CD1c-positive myeloid dendritic cell (primary cell): Measurements from ENCODE around the gene GNA14.
"Not testable (repeated sequence)": the region's sequence is repeated elsewhere in the genome, so short reads cannot be mapped to it uniquely, and the experiment has no call there.

Experiments
- DNase-seq: peaks from one replicate; pipeline ENCODE4 v3.0.0-alpha.2; 2016; ENCODE audit errors: extremely low spot score

GNA14 gene

GRCh38 chr9:77489405-77490163 lies 158.5 kb downstream of the GNA14 start:
- DNase-seq, result not testable (repeated sequence)

GRCh38 chr9:77488439-77489126 lies 159.5 kb downstream of the GNA14 start:
- DNase-seq, result no peak

DNA sequence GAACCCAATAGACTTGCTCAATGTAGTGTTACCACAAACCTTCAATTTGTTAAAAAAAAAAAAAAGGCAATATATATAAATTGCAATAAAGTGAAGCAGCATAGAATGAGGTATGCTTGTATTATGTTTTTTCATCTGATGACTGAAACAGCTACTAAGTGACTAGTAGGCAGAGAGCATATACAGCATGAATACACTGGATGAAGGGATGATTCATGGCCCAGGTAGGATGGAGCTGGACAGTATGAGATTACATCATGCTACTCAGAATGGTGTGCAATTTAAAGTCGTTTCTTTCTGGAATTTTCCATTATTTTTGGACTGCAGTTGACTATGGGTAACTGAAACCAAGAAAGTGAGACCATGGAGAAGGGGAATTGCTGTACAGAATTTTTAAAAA lies 161.2 kb downstream of the GNA14 start:
- DNase-seq, result no peak

GRCh38 chr9:77486463-77486862 lies 161.7 kb downstream of the GNA14 start:
- DNase-seq, result no peak

DNA sequence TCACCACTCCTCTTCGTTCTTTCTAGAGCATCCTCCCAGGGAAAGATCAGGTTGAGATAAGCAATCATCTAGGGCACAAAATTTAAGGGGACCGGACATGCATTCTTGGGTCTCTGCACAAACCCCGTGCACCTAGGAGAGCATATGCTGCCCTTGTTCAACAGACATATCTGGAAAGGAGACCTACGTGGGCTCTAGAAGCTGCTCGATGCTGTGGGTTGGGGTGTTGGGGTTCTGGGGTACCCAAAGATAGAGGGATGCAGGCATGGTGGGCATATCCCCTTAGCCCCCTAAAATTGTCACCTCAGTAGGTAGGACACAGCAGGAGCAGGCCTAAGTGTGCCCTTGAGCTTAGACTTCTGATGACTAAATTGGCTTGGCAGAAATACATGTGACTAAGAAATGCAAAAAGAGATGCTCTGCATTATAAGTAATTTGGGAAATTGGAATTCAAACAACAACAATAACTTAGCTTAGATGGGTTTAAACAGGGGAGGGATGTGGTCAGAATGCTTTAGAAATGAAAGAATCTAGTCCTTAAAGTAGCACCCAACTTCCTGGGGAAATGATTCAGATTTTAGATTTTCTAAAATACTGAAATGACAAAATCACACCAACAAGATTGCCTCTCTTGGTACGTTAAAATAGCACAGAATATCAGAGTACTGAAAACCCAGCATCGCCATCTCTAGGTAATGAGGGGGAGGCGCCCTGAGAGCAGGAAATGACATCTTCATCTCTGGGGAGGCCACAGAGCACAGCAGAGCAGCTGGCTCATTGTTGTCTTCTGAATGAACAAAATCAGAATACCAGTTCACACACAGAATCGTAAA lies 172.3 kb downstream of the GNA14 start:
- no peak for DNase-seq

- no peak for DNase-seq
Observed at GRCh38 chr9:77474936-77475335, 173.2 kb downstream of the GNA14 start.

- DNase-seq, result no peak
Observed at GRCh38 chr9:77472646-77473045, 175.5 kb downstream of the GNA14 start.

DNA sequence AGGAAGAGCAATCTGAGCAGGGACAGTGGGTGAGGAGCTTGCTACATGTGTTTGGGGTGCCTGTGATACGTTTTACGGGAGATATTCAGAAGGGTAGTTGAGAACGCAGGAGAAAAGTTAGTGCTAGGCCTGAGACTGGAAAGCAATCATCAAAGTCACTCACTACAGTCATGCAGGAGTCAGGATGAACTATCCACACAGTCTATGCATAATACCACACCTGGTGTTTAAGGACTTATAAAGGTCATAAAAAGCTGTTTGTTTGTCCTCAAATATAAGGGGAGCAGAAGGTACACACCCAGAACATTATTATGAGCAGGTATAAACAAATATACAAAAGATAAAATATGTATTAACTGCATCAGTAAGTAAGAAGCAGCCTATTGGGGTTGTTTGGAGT lies 176.6 kb downstream of the GNA14 start:
- no peak for DNase-seq

GRCh38 chr9:77469515-77470231 lies 178.4 kb downstream of the GNA14 start:
- DNase-seq, result no peak

GRCh38 chr9:77464661-77465060 lies 183.5 kb downstream of the GNA14 start:
- no peak for DNase-seq

GRCh38 chr9:77463151-77463550 lies 185.0 kb downstream of the GNA14 start:
- no peak for DNase-seq

DNA sequence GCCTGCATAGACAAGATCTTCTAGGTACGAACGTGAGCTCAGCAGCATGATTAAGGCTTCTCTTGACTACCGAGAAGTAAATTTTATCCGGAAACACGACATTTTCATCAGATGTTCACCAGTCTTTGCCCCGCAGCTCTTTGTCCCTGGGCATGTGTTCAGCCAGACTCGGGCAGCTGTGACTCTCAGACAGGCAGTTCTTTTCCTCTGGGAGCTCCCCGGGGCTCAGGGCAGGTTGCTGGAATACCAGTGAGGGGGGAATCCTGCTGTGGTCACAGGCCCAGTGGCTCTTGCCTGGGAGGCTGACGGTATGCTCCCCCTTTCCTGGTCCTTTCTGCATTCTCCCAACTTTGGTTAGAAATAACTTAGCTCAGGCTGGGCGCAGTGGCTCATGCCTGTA lies 186.1 kb downstream of the GNA14 start:
- DNase-seq, result no peak

DNA sequence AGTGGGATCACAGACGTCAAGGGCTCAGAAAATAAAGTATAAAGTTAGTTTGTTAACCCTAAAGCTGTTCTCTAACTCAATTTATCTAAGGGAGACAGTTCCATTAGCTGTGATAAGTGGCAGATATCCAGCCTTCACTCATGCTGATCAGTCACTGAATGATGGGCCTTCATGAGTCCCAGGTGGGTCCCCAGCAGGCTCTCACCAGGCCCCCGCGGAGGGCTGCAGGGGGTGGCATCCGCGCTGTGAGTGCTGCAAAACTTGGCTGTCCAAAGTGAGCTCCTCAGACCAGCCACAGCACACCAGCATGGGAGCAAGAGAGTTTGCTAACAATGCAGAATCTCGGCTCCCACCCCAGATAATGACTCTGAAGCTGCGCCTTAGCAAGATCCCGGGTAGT lies 187.2 kb downstream of the GNA14 start:
- DNase-seq, result no peak

GRCh38 chr9:77457916-77458592 lies 190.1 kb downstream of the GNA14 start:
- DNase-seq, result peak; percentile 74

- DNase-seq, result peak; percentile 87
Observed at GRCh38 chr9:77456829-77457437, 191.2 kb downstream of the GNA14 start.

GRCh38 chr9:77455312-77455927 lies 192.7 kb downstream of the GNA14 start:
- peak; percentile 55 for DNase-seq

GRCh38 chr9:77454663-77455062 lies 193.5 kb downstream of the GNA14 start:
- DNase-seq, result no peak

- DNase-seq, result peak; percentile 52
Observed at GRCh38 chr9:77453825-77454647, 194.1 kb downstream of the GNA14 start.

- DNase-seq, result no peak
Observed at GRCh38 chr9:77451507-77451906, 196.6 kb downstream of the GNA14 start.

DNA sequence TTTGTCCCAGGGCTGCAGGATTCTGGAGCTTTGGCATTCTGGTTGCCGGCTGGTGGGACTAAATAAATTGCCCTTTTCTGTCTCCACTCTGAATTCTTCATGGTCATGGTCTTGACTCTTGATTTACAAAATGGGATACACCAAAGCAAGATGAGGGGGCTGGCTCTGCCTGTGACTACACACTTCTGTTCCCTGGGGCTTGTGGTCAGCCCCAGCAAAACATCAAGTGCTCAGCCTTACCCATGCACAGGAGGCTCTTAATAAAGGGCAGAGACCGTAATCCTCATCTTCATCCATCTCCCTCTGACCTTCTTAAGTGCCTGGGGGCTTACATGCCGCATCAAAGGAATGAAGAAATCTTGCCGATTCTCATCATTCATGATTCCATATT lies 198.0 kb downstream of the GNA14 start:
- no peak for DNase-seq
